Metanephros (tissue), 2 donors: ENCODE measurements around the gene VPS39. TPM values are rescaled to one million over a fixed set of nuclear protein-coding genes. Genes with fewer than 3 reads are reported as not detected.

Source experiments
- small RNA-seq: library from RNA; depleted of rRNA; stranded (forward); fragments of <200 nt; gene quantifications from one replicate; pipeline ENCODE3, GENCODE V24; 2014; ENCODE audit warnings: low replicate concordance
- total RNA-seq: library from RNA; depleted of rRNA; stranded (reverse); fragments of >200 nt; gene quantifications from one replicate; pipeline ENCODE4 v1.2.3, GENCODE V29; 2014

The VPS39 gene, protein sequence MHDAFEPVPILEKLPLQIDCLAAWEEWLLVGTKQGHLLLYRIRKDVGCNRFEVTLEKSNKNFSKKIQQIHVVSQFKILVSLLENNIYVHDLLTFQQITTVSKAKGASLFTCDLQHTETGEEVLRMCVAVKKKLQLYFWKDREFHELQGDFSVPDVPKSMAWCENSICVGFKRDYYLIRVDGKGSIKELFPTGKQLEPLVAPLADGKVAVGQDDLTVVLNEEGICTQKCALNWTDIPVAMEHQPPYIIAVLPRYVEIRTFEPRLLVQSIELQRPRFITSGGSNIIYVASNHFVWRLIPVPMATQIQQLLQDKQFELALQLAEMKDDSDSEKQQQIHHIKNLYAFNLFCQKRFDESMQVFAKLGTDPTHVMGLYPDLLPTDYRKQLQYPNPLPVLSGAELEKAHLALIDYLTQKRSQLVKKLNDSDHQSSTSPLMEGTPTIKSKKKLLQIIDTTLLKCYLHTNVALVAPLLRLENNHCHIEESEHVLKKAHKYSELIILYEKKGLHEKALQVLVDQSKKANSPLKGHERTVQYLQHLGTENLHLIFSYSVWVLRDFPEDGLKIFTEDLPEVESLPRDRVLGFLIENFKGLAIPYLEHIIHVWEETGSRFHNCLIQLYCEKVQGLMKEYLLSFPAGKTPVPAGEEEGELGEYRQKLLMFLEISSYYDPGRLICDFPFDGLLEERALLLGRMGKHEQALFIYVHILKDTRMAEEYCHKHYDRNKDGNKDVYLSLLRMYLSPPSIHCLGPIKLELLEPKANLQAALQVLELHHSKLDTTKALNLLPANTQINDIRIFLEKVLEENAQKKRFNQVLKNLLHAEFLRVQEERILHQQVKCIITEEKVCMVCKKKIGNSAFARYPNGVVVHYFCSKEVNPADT
- 59.7 TPM for total RNA-seq

GRCh38 chr15:42207674-42208579, at the start of gene VPS39:
Gene VPS39, minus strand, starts transcription at chr15:42208304. Its CDS starts 151 bp downstream, at chr15:42208153.

DNA sequence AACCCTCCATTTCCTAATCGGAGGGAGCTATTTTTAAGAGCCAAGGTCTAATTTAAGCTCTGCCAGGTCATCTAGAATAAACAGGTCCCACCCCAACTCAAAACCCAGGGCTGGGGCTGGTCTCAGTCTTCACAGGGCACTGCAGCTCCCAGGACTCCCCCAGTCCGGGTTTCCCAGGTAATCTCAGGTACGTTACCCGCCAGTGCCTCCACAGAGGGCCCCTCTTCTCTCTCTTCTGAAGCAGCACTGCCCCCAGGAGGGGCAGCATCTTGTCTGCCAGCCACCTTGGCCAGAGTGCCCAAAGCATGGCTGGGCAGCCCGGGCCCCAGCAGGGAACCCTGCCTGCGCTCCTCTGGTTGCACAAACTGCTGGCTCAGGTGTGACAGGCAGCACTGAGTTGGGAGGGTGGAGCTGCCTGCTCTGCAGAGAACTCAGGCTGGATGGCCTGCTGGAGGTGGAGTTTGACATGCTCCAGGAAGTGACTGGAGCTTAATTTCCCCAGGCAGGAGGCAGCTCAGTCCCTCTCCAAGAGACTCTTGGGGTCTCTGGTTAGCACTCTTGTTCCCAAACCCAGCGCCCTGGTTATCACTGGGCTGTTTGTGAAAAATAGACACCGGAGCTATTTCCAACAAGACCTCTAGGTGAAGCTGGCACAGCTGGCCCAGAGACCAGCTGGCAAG, 51.7 kb downstream of the VPS39 start, which contains the start of gene PLA2G4F:
TSS of gene PLA2G4F (minus strand) at position 394 of the 680 bp plus-strand sequence. CDS start at position 307, 87 bp downstream.

Small RNA genes lying within 50 kb of the gene (small RNA-seq; reads per million reads assigned to genes)
- gene MIR627 = 0.16 reads per million

Other genes with a start within 250 kb of the VPS39 start
- gene EHD4, start 235.7 kb downstream of the VPS39 start, total RNA-seq = 26.2 TPM
- gene PLA2G4E, start 187.3 kb downstream of the VPS39 start, total RNA-seq = 0.29 TPM
- gene PLA2G4D, start 113.7 kb downstream of the VPS39 start, total RNA-seq = not detected
- gene PLA2G4F, start 51.7 kb downstream of the VPS39 start, total RNA-seq = 27.8 TPM
- 37.1 TPM for gene GANC, start 64.9 kb upstream of the VPS39 start, total RNA-seq
- gene TMEM87A, start 65.1 kb upstream of the VPS39 start, total RNA-seq = 68.7 TPM
- gene CAPN3, start 151.2 kb upstream of the VPS39 start, total RNA-seq = 121 TPM